DMS53 treated with DMSO at 0.1 percent for 48 hours (cell line): ENCODE data around the gene NBAS.
A peak's percentile ranks its signal among the peaks of the same experiment; 100 is the strongest.

Source experiments
- DNase-seq: peaks from one replicate; lab custom pipeline; 2025; ENCODE audit not compliant: unreplicated experiment; lab: John Stamatoyannopoulos, UW

Gene NBAS

GRCh38 chr2:15180379-15180778 lies 380.8 kb downstream of the NBAS start:
- no peak for DNase-seq

DNA sequence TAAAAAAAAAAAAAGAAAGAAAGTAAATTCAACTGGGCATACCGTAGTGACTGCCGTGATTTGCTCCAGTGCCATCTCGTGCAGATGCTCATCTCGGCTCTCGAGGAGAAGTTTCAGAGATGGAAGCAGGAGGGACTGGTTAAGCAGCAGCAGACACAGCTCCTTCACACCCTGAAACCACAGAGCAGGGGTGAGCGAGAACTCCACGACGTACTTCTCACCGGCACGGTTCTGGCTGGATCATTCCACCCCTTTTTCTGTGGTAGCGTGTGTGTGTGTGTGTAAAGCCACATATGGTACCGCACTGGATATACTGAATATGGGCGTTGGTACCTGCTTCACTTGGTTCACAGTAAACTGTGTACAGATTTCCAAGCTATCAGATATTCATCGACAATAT lies 382.2 kb downstream of the NBAS start:
- no peak for DNase-seq

DNA sequence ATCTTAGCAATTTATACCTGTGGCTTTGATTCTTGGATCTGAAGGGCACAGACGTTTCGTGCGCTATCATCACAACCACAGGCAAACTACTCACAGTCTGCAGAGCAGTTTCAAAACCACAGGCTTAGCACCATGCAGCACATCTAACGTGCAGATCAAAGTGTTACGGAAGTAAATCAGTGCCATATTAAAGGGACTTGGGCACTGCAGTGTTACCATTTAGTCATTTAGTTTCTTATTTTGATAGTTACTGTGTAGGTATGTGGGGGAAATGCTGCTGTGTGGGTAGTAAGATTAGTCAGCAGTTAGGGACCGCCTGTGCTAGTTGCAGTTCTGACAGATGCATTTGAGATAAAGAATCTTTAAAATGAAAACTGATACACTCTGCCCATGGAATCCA lies 384.0 kb downstream of the NBAS start:
- DNase-seq, result no peak

GRCh38 chr2:15176604-15177003 lies 384.5 kb downstream of the NBAS start:
- DNase-seq, result no peak

DNA sequence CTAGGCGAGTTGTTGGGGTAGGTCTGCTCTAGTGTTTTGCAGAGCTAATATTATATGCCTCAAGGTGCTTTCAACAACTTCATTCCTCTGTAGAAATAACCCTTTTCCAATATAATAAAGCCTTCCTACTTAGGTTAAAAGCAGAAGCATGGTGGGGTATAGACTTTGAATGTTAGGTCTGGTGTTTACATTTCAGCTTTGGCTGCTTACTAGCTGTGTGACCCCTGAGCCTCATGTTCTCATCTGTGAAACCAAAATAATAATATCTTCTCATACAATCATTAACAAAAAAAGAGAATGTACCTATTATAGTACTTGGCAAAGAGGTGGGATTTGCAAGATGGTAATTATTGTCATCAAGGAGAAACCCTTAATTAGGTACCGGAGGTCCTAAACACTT lies 386.6 kb downstream of the NBAS start:
- no peak for DNase-seq

DNA sequence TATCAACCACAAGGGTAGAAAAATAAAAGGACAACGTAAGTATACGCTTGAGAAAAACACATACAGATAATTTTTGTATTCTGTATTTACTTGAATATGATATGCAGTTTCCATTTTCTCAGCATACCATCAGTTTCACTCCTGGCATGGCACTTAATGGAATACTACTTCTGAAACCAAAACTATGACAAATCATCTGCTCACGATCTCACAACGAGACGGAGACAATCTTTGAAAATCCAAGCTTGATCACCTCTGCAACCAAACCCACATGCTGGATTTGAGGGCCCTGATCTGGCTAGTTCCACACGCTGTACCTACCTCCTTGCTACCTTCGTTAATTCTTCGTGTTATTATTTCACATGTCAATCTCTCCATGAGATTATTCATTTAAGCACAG lies 387.6 kb downstream of the NBAS start:
- no peak for DNase-seq

GRCh38 chr2:15172825-15173224 lies 388.3 kb downstream of the NBAS start:
- no peak for DNase-seq

DNA sequence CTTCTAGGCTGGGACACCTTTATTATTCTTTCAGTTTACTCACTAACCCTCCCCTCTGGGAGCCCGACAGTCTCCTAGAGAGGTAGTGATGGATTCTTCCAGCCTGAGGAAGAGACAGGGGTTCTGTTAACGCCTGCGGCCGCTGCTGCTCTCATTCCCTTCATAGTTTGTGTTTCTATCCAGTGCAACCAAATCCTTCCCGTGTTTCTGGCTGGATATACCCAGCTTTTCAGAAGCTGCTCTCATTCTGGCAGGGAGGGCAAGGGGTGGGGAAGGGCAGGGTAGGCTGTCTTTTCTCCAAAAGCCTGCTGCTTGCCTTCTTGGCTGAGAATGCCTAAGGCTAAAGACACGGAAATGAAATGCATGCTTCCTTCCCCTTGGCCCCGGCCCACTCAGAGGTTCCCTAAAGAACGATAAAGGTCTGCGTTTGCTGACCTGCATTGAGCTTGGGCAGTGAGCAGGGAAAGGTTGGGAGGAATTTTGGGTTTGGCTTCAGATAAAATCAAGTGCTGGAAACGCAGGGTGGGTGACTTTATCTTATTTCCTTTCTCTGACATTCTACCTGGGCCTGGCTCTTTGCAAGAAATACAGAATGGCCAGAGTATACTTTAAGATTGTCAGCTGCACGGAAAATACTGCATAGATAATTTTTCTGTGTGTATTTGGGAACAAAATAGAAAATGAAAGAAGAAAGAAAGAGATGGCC lies 390.9 kb downstream of the NBAS start:
- DNase-seq, result no peak

DNA sequence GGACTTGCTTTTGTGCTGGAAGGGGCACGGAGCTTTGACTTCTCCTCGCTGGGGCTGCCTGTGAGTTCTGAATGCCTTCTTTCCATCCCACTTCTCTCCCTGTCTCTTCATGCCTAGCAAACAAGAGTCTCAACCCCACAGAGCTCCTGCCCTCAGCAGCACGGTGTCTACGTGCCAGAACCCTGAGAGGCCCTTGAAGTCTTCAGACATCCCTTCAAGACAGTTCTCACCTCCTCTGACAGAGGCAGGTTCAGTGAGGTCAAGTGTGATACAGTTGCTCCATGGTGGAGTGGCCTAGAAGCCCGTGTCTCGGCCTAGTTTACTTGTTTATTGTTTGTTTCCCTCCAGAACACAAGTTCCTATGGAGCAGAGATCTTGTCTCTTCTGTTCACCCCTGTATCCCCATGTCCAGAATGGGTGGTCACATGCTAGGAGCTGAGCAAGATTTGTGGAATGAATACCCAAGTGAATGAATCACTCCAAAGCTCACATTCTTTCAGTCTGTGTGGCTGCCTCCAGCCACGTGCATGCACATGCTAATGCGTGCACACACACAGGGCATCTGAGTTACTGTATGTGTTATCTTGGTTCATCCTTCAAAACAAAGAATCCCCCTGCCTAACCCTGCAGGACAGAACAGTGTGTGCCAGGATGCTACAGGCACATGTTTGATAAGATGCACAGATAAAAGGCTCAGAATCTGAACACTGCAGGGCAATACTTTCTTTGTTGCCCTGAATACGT lies 391.6 kb downstream of the NBAS start:
- no peak for DNase-seq

GRCh38 chr2:15168116-15168515 lies 393.0 kb downstream of the NBAS start:
- no peak for DNase-seq

DNA sequence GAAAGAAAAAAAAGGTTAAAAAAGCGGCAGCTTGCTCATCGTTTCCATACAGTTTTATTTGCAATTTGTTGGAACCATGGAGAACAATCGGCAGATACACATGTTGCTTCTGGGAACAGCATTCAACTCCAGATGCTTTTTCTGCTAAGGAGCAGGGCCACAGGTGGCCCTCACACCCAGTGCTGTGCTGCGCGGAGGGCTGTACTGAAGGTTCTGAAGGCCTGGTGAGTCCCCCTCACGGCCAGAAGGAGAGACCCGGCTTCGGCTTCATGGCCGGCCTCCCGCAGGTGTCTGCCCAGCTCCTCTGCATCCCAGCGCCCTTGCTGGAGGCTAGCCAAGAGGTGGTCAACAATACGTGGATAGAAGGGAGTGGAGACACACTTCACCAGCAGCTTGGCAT lies 394.3 kb downstream of the NBAS start:
- no peak for DNase-seq

DNA sequence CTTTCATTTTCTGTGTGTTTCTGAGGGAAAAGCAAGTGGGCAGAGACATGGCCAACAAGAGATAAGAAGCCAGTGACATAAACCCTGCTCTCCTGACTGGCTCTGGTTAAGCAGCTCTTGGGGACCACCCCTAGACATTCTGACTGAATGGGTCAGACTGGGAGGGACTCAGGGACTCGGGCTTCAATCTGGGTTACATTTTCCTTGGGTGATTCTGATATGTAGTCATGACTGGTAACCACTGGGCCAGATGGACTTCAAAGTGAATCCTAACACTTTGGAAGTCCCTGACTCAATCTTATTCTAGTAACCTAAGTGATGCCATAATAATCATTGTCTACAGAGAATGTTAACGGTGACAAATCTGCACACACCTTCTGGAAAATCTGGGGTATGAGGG lies 397.8 kb downstream of the NBAS start:
- DNase-seq, result no peak

DNA sequence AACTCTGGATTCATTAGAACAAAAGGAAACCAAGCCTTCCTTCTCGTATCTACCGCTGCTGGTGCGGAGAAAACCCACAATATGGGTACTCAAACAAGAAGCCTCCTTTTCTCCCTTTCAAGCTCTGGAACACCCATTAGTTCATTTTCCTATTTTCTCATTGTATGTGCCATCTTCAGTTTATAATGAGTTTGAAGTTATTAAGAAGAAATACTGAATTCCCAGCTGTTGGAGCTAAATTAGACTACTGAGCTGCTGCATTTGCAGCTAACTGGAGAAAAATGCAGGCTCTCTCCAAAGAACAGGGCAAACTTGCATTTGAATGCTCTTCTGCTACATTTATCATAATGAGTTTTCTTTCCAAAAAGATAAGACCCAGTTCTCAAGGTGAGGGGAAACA lies 398.5 kb downstream of the NBAS start:
- no peak for DNase-seq

GRCh38 chr2:15160201-15160991 lies 400.7 kb downstream of the NBAS start:
- no peak for DNase-seq

- DNase-seq, result peak; percentile 12
Observed at GRCh38 chr2:15159751-15160177, 401.4 kb downstream of the NBAS start.

GRCh38 chr2:15159206-15159605 lies 401.9 kb downstream of the NBAS start:
- no peak for DNase-seq

DNA sequence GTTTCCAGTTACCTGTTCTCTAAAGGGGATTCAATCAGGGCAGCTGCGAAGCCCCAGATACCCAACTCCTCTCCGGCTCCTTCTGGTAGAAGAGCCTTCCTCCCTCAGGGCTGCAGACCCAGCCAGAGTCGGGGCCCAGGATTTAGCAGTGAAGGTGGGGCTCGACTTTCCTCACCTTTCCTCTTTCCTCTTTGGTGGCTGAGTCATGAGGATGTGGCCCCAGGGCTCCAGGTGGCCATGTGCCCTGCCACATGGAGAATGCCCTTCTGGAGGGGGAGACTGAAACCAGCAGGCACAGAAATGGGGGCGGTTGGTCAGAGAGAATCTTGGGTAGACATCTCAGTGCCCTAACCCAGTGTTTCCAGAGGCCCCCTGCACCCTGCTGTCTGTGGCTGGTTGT lies 402.6 kb downstream of the NBAS start:
- no peak for DNase-seq

DNA sequence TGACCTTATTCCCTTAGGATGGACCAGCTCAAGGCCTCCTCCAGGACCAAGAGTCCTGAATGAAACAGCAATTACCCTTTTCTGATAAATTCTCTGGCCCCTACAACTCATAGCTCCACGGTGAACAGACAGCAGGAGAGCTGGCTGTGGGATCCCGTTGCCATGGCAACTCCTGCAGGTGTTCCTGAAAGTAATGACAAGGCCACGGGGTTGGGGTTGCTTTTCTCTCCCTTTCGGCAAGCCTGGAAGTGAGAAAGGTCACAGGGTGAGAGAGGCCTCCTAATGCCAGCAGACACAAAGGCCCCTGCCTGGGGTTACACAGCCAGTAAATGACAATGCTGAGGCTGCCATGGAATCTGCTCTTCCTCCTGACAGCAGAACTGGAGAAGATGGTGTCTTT lies 403.0 kb downstream of the NBAS start:
- no peak for DNase-seq

- DNase-seq, result no peak
Observed at GRCh38 chr2:15155959-15156574, 405.1 kb downstream of the NBAS start.

DNA sequence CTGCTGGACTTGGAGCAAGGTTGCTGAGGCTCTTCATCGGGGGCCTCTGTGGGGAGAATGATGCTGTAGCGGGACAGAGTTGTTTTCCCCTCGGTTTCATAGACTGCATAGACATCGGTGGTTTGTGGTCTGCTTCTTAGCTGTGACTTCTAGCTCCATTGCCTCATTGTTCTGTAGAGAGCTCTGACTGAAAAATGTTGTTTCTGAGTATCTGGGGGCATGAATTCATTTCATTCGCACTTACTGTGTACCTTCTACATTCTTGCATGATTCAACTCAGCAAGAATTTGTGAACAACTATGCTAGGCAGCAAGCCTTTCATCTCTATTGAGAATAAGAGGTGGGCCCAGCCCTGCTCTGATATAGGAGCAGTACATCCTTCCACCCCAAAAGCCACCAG lies 406.8 kb downstream of the NBAS start:
- DNase-seq, result no peak

GRCh38 chr2:15152382-15152781 lies 408.8 kb downstream of the NBAS start:
- DNase-seq, result no peak

DNA sequence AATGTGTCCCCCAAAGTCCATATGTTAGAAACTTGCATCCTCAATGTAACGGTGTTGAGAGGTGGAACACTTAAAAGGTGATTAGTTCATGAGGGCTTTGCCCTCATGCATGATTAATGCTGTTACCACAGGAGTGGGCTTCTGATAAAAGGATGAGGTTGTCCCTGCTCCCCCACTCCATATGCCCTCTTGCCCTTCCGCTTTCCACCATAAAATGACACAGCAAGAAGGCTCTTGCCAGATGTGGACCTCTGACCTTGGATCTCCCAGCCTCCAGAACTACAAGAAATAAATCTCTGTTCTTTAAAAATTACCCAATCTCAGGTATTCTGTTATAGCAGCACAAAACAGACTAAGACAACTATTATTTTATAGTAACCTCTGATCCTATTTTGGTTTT lies 412.1 kb downstream of the NBAS start:
- no peak for DNase-seq
